GM12878 (cell line): ENCODE measurements around the gene C1QL1. TPM values are rescaled to one million over a fixed set of nuclear protein-coding genes. Genes with fewer than 3 reads are reported as not detected.

Experiments
- ATAC-seq: fragments of 200-7000 bp; cut with Tn5 transposase; 3 replicates; pipeline ENCODE4 v1.9.1; 2020; ENCODE audit warnings: mild to moderate bottlenecking, moderate library complexity
- BruUV-seq: library from RNA; stranded (reverse); fragments of 400-500 nt; replicated peaks from 2 replicates; lab custom pipeline; 2021; lab: Mats Ljungman, UMichigan
- CTCF ChIA-PET: fragments of 300-600 bp; sonication (Branson Sonifier 250); formaldehyde crosslinking; extraction: SDS; loops from one replicate; lab custom pipeline; 2021; ENCODE audit warnings: inconsistent platforms; lab: Yijun Ruan, JAX
- POLR2A ChIA-PET: fragments of 350-600 bp; formaldehyde crosslinking; extraction: SDS; loops from one replicate; lab custom pipeline; 2021; ENCODE audit warnings: inconsistent platforms; lab: Charles Lee
- RAD21 ChIA-PET: fragments of 300-600 bp; sonication (Branson Sonifier 250); formaldehyde crosslinking; loops from one replicate; lab custom pipeline; 2023; ENCODE audit warnings: antibody characterized with exemption; ENCODE audit not compliant: unreplicated experiment; lab: Charles Lee
- SMC1A ChIA-PET: fragments of 300-600 bp; sonication (Branson Sonifier 250); formaldehyde crosslinking; loops from one replicate; lab custom pipeline; 2023; ENCODE audit not compliant: unreplicated experiment, uncharacterized antibody; lab: Charles Lee
- DNase-seq: peaks from one replicate; pipeline ENCODE4 v3.0.0-alpha.2; 2011; ENCODE audit warnings: low read depth, low spot score
- FAIRE-seq: peaks from 3 replicates; lab custom pipeline; 2011; peaks lifted over from hg19 to GRCh38; lab: Jason Lieb, UNC
- H2AFZ ChIP-seq: 2 replicates; pipeline ENCODE4 v1.6.0; 2011; ENCODE audit warnings: low read depth, low read length, control low read depth; ENCODE audit not compliant: control insufficient read depth
- H3K27ac ChIP-seq: 2 replicates; pipeline ENCODE4 v1.5.1; 2011; ENCODE audit warnings: control low read depth; ENCODE audit not compliant: control insufficient read depth, insufficient read depth
- H3K27me3 ChIP-seq, 2 experiments: replicated peaks in 1 of 2; 2 replicates each; pipeline versions ENCODE4 v1.6.0 to v1.6.1; 2011; ENCODE audit warnings: low read length in 1 of 2; ENCODE audit not compliant: control insufficient read depth in 2 of 2, insufficient read depth in 2 of 2
- H3K36me3 ChIP-seq, 2 experiments: 2 replicates each; pipeline ENCODE4 v1.5.1; 2011; ENCODE audit warnings: low read length in 1 of 2; ENCODE audit not compliant: control insufficient read depth in 2 of 2, insufficient read depth in 2 of 2
- H3K4me1 ChIP-seq: 2 replicates; pipeline ENCODE4 v1.6.1; 2011; ENCODE audit warnings: mild to moderate bottlenecking, low read length, moderate library complexity, mixed read lengths; ENCODE audit not compliant: control insufficient read depth, insufficient read depth
- H3K4me2 ChIP-seq: 2 replicates; pipeline ENCODE4 v1.6.0; 2011; ENCODE audit warnings: control low read depth; ENCODE audit not compliant: control insufficient read depth, insufficient read depth
- H3K4me3 ChIP-seq: fragments of 200-600 bp; sonication (generic); 2 replicates; pipeline ENCODE4 v1.5.1; 2016
- H3K79me2 ChIP-seq: 2 replicates; pipeline ENCODE4 v1.6.0; 2011; ENCODE audit warnings: low read length; ENCODE audit not compliant: control insufficient read depth, insufficient read depth
- H3K9ac ChIP-seq: 2 replicates; pipeline ENCODE4 v1.8.0; 2011; ENCODE audit warnings: low read length, control low read depth, mixed read lengths; ENCODE audit not compliant: control insufficient read depth, insufficient read depth
- H3K9me3 ChIP-seq: replicated peaks from 3 replicates; pipeline ENCODE4 v1.5.1; 2011; ENCODE audit warnings: mild to moderate bottlenecking, low read length; ENCODE audit not compliant: control insufficient read depth, insufficient read depth
- H4K20me1 ChIP-seq: 2 replicates; pipeline ENCODE4 v1.6.0; 2011; ENCODE audit not compliant: control insufficient read depth, insufficient read depth
- LARP7 ChIP-seq: fragments of 450-650 bp; IDR thresholded peaks from 2 replicates; pipeline ENCODE4 v1.6.1; 2017; ENCODE audit warnings: mild to moderate bottlenecking
- MLLT1 ChIP-seq: fragments of 450-650 bp; IDR thresholded peaks from 2 replicates; pipeline ENCODE4 v1.6.1; 2016; ENCODE audit warnings: mild to moderate bottlenecking
- ZBTB33 ChIP-seq: fragments of 450-650 bp; IDR thresholded peaks from 2 replicates; pipeline ENCODE4 v1.6.1; 2017; ENCODE audit warnings: mild to moderate bottlenecking
- WGBS: methylation state at CpG from one replicate; pipeline ENCODE4 v1.1.6; 2016; ENCODE audit warnings: low lambda C conversion rate; ENCODE audit not compliant: insufficient replicate concordance, insufficient coverage; ENCODE audit errors: missing lambda C conversion rate; 5-methylcytosine and 5-hydroxymethylcytosine counted together
- in situ Hi-C: fragments of 300-500 bp; cut with MboI; formaldehyde crosslinking; loops from 9 replicates; pipeline ENCODE4 v1.14.3; 2018; ENCODE audit warnings: mixed read lengths
- intact Hi-C: fragments of 100-400 bp; cut with micrococcal nuclease; formaldehyde crosslinking; loops from one replicate; pipeline ENCODE4 v1.14.2; 2022; ENCODE audit not compliant: unreplicated experiment
- polyA plus RNA-seq, 11 experiments: library from polyadenylated mRNA; depleted of rRNA in 4 of 11; unstranded in 6 of 11; stranded (reverse) in 5 of 11; fragments of >200 nt; fragmentation: Nextera tagmentation in 4 of 11; fragmentation: Illumina TruSeq in 1 of 11; extraction: Ambion mirVana in 4 of 11; extraction: Trizol in 1 of 11; gene quantifications; 1 replicate in 1 of 11; 2 replicates in 10 of 11; pipeline versions ENCODE4 v1.2.1 to v1.2.3, GENCODE V29; 2011 to 2016; ENCODE audit warnings: inconsistent platforms in 2 of 11, missing spikeins in 2 of 11, low read depth in 1 of 11
- total RNA-seq, 4 experiments: library from RNA; depleted of rRNA in 3 of 4; stranded (reverse); fragments of >200 nt in 3 of 4; fragmentation: Illumina TruSeq in 1 of 4; extraction: Trizol in 1 of 4; gene quantifications; 2 replicates each; pipeline versions ENCODE4 v1.2.1 to v1.2.3, GENCODE V29; 2013 to 2021

Gene C1QL1
- total and polyA plus RNA-seq, 10 of the 15 experiments (the other 5 are each of a cell fraction or from before 2014, with no cell fraction given), result not detected

- intact Hi-C loops (no loop called here), in situ Hi-C loops (no loop called here)
- WGBS, result 88% methylated on average over 9 of the region's 9 CpGs
- ChIA-PET SMC1A (interaction anchor here (0.6 to 1.8 kb wide), 3 partner anchors 21 to 162 kb away, joined by 3 to 9 read pairs (median 3); no protein-coding TSS in a partner anchor), RAD21 (interaction anchor here (0.7 to 2.0 kb wide), 4 partner anchors 22 to 220 kb away, joined by 3 to 7 read pairs (median 4); partner anchors contain the start of genes ACBD4, EFTUD2 and HEXIM2), POLR2A (interaction anchor here (1.0 kb wide), 1 partner anchor 43 kb away, joined by 3 read pairs; the partner anchor contains the start of gene EFTUD2), CTCF (interaction anchor here (0.6 to 1.8 kb wide), 4 partner anchors 21 to 157 kb away, joined by 3 to 6 read pairs (median 3); no protein-coding TSS in a partner anchor)
- BruUV-seq, result no TSS peak
- Histone ChIP-seq H3K4me1 (no peaks in the 10 kb centered on the region), H2AFZ (peak overlapping the region; percentile 50), H3K27me3 (no peaks in the 10 kb centered on the region), H3K27ac (no peak overlapping the region; the same call in 1 of the 2 replicates), H3K9me3 (no peaks in the 10 kb centered on the region; the same call in 1 of the 3 replicates), H3K79me2 (peaks cover 71% of the 10 kb centered on the region), H3K4me3 (no peak overlapping the region), H3K4me2 (peak overlapping the region; percentile 31), H4K20me1 (no peaks in the 10 kb centered on the region), H3K36me3 (no peaks in the 10 kb centered on the region; a peak in 4 of 4 replicates), H3K9ac (no peak overlapping the region)
- FAIRE-seq (no peak), ATAC-seq (peak; percentile 72), DNase-seq (no peak)
- TF ChIP-seq ZBTB33 (no peak), LARP7 (no peak), MLLT1 (peak; percentile 90)
Measured at GRCh38 chr17:44941712-44942331, 26.3 kb downstream of the C1QL1 start.
